Measurements from ENCODE around the gene COL18A1. TPM values are rescaled to one million over a fixed set of nuclear protein-coding genes. Genes with fewer than 3 reads are reported as not detected.
"Not testable (repeated sequence)": the region's sequence is repeated elsewhere in the genome, so short reads cannot be mapped to it uniquely, and the experiment has no call there.

COL18A1 gene
- total RNA-seq, 1 donor, result 33.7 TPM

DNA sequence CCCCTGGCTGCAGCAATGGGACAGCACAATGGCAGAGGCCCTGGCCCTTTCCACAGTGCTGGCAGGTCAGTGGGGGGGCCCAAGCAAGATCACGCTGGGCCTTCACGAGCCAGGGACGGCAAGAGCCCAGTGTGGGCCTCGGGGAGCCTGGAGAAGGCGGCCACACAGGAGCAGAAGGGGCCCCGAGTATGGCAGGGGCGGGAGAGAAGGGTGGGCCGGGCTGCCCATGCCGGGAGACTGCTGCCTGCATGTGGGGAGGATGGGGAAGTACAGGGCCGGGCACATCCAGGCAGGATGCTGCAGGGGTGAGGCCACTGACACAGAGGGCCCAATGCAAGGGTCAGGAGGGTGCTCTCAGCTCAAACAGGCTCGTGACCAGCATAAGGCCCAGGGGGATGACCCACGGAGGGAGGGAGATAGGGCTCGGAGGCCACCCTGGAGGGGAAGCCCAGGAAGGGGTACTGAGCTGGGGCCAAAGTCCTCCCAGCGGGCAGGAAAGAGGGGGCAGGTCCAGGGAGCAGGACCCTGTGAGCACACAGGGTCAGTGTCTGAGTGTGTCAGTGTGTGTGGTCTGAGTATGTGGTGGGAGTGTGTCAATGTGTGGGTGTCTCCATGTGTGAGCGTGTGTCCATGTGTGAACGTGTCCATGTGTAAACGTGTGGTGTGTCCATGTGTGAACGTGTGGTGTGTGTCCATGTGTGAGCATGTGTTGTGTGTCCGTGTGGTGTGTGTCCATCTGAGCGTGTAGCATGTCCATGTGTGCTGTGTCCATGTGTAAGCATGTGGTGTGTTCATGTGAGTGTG lies 124.2 kb downstream of the COL18A1 start:
- DNase-seq (ENCODE audit: low read depth), result no peak
- no peak for TF ChIP-seq CTCF (IDR thresholded peaks at IDR 0.05; ENCODE audit: insufficient read depth, low read depth, low read length)
- H3K4me3 ChIP-seq (ENCODE audit: low read depth, low read length), result no peak overlapping the region

DNA sequence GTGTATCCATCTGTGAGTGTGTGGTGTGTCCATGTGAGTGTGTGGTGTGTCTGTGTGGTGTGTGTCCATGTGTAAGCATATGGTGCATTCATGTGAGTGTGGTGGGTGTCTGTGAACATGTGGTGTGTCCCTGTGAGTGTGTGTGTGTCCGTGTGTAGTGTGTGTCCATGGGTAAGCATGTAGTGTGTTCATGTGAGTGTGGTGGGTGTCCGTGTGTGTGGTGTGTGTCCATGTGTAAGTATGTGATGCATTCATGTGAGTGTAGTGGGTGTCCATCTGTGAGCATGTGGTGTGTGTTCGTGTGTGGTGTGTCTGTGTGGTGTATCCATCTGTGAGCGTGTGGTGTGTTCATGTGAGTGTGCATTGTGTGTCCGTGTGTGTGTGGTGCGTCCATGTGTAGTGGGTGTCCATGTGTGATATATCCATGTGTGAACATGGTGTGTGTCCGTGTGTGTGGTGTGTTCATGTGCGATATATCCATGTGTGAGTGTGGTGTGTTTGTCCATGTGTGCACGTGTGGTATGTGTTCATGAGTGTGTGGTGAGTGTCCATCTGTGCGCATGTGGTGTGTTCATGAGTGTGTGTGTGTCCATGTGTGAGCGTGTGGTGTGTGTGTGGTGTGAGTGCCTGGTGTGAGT lies 124.9 kb downstream of the COL18A1 start:
- no peak for TF ChIP-seq CTCF (IDR thresholded peaks at IDR 0.05; ENCODE audit: insufficient read depth, low read depth, low read length)
- no peak for DNase-seq (ENCODE audit: low read depth)
- H3K4me3 ChIP-seq (ENCODE audit: low read depth, low read length), result no peak overlapping the region

- no peak for DNase-seq (ENCODE audit: low read depth)
- no peak for TF ChIP-seq CTCF (IDR thresholded peaks at IDR 0.05; ENCODE audit: insufficient read depth, low read depth, low read length)
- H3K4me3 ChIP-seq (ENCODE audit: low read depth, low read length), result no peak overlapping the region
Observed at GRCh38 chr21:45530423-45531113, 125.6 kb downstream of the COL18A1 start.

DNA sequence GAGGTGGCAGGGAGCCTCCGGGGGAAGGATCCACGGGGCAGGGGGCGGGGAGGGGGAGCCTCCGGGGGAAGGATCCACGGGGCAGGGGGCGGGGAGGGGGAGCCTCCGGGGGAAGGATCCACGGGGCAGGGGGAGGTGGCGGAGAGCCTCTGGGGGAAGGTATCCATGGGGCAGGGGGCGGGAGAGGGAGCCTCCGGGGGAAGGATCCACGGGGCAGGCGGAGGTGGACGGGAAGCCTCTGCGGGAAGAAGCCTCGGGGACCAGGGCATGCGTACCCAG lies 126.1 kb downstream of the COL18A1 start:
- DNase-seq (ENCODE audit: low read depth); H3K4me3 ChIP-seq (ENCODE audit: low read depth, low read length): not testable (repeated sequence)

DNA sequence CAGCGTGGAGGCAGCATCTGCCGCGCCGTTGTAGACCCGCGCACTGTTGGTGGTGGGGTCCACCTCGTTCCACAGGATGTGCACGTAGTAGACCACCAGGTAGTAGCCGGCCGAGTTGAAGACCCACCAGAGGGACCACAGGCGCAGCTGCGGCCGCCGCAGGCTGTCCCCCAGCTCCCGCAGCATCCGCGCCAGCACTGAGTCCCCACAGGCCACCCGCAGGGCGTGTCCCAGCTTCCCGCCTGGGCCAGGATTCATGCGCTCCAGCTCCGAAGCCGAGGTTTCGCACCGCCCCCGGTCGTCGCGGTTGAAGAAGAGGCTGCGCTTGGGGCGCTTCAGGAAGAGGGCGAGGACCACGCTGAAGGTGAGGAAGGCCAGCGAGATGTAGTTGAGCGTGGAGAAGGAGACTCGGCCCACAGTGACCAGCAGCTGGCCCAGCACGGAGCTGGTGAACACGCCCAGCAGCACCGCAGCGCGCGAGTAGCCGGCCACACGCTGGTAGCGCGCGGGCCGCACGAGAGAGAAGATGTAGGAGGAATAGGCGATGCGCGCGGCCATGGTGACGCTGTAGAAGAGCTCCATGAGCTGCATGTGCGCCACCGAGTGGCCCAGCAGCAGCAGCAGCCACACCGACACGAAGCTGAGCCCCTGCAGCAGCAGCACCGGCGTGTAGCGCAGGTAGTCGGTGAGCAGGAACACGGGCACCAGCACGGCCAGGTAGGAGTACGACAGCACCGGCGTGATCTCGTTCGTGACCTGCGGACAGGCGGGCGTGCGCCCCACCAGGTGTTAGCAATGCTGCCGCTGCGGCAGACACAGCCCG lies 126.6 kb downstream of the COL18A1 start:
- DNase-seq (ENCODE audit: low read depth), result no peak
- H3K4me3 ChIP-seq (ENCODE audit: low read depth, low read length), result no peak overlapping the region
- no peak for TF ChIP-seq CTCF (IDR thresholded peaks at IDR 0.05; ENCODE audit: insufficient read depth, low read depth, low read length)

DNA sequence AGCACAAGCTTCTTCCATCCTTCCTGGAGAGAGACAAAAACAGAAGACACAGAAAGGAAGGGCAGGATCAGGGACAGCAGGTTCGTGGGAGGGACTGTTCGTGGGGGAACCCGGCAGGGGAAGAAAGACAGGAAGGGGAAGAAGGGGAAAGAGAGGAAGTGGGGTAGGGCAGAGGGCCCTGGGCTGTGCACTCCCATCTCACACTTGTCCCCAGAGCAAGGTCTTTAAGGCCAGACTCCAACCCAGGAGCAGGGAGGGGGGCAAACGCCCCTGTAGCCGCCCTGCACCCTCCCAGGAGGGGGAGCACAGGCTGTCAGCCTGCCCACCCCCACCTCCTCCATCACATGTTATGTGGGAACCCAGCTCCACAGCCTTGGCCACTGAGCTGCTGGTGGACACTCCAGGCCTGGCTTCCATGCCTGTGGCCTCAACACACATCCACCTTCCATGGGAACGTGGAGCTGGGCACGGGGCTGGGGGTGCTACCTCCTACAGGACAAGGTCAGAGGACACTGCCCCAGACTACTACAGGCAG lies 127.9 kb downstream of the COL18A1 start:
- TF ChIP-seq CTCF (IDR thresholded peaks at IDR 0.05; ENCODE audit: insufficient read depth, low read depth, low read length), result no peak
- no peak for DNase-seq (ENCODE audit: low read depth)
- no peak overlapping the region for H3K4me3 ChIP-seq (ENCODE audit: low read depth, low read length)
